ENCODE results near the gene CLCF1.
"Not testable (repeated sequence)": the region's sequence is repeated elsewhere in the genome, so short reads cannot be mapped to it uniquely, and the experiment has no call there.

Gene CLCF1

DNA sequence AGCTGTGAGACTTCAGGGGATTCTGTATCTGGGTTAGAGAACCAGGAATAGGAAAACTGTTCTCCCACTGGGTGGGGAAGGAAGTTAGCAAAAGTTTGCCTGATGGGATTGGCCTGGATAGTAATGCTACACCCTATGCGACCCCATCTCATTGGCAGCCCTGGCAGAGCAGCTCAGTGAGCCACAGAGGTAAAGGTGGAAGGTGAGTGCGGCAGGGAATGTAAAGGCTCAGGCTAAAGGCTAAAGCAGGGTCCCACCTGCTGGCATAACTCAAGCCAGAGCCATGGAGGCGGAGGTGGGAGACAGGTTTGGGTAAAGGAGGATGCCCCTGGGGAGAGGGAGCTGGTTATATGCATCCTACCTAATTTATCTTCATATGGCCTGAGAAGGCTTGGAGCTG, 51.3 kb downstream of the CLCF1 start:
- no peak for DNase-seq (ENCODE audit: low read depth)

DNA sequence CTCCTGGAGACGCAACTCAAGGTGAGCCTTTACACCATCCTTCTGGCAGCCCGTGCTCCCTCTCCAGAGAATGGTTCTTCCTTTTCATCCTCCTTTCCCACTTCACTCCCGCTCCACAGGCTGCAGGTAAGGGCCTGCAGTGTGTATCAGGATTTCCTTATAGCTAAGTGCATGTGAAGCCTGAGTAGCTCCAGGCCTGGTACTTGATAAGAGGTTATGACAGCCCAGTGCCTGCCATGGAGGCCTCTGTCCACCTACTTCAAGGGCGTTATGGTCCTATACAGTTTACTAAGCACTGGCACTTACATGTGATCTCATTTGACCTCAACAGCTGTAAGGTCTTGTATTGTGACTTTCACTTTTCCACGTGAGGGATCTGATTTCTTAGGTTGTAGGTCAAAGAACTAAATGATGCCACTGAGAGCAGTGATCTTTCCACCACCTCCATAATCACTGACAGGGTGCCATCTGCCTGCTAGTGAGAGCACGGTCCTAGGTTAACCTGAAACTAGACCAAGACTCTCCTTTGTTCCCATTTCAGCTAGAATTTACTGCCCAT, 52.0 kb downstream of the CLCF1 start:
- DNase-seq (ENCODE audit: low read depth): no peak

DNA sequence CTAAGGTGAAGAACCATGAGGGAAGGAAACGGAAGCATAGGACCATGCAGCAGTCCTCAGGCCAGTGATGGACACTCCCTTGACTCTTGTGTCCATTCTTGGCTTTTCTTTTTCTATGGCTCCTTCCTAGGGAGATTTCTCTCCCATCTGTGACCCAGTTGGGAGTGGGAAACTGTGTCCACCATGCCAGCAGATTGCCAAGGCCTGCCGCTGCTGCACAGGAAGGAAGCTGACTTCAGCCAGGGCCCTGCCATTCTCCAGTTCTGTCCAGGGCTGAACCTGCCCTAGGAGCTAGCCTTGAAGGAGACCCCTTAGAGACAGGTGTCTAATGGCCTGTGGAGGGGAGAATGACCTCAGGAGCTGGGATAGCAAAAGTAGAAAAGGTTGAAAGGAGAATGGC, 52.7 kb downstream of the CLCF1 start:
- DNase-seq (ENCODE audit: low read depth): no peak

DNA sequence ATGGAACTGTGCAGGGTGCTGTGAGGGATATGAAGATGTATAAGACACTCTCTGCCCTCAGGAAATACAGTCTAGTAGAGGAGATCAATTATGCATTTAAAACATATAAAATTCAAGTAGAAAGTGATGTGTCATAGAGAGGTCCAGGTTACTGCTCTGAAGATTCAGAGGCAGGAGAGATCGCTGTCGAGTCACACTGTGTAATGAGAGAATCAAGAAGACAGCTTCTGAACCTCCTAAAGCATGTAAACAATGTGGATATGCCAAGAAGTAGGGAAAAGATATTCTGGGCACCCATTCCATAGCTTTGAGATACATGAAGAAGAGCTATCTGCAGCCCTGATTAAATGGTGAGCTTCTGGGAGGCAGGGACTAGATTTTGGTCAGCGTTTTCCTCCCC, 53.4 kb downstream of the CLCF1 start:
- no peak for DNase-seq (ENCODE audit: low read depth)

DNA sequence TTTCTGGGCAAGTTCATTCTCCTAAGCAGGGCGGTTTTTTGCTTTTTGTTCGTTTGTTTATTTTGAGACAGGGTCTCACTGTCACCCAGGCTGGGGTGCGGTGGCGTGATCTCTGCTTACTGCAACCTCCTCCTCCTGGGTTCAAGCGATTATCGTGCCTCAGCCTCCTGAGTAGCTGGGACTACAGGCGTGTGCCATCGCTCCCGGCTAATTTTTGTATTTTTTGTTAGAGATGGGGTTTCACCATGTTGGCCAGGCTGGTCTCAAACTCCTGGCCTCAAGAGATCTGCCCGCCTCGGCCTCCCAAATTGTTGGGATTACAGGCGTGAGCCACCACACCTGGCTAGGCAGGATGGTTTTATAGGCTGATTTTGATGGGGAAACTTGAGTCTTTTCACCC, 54.5 kb downstream of the CLCF1 start:
- not testable (repeated sequence) for DNase-seq (ENCODE audit: low read depth)

DNA sequence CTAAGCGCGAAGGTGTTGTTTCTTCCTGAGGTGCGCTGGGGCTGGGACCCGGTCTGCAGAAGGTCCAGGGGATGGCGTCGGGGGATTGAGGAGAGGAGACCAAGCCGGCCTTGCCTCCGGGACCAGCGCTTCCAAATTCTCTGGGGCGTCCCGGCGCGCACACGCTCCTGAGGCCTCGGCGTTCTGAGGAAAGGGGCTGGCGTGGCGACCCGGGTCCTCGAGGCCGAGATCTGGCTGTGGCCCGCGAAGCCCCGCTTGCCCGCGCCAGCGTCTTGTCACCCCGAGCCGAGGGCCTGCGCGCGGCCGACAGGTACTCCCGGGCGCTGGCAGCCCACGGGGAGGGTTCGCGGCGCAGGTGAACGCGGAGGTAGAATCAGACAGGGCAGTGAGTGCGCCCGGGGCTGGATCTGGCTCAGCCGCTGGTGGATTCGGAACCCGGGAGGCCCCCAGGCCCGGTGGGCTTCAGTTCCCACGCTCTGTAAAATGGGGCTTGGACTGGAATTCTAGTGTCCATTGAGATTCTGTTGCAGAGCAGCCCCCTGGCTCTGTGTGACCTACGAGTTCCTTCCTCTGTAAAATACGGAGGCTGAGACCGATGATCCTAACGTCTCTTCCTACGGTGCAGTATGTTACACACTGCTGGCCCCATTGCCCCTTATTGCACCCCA, 55.4 kb downstream of the CLCF1 start:
- no peak for DNase-seq (ENCODE audit: low read depth)

DNA sequence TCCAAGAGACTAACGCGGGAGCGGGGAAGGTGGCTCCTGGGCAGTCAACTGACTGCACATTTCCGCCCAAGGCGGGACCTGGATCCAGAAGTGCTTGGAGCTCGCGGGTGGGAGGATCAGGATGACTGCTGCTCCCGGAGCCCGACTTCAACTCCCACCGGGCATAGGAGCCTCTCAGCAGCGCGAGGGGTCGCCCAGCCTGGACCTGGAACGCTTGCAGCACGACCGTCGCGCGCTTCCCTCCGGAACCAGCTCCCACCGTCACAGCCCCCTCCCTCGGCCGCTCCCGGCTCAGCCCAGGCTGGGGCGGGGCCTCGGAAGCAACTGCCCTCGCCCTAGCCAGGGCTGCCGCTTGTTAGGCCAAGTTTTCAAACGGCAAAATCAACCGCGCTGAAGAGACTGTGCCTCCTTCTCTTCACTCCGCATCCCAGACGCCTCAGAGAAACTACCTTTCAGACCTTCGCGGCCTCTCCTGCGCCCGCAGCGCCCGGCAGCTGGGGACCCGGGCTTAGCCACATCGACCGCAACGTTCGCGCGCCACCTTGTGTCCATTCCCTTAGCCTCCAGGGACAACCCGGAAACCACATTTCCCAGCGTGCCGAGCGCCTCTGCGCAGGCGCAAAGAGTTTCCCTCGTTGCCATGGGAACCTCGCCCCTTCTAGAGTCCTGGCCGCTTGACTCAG, 56.1 kb downstream of the CLCF1 start:
- DNase-seq (ENCODE audit: low read depth): peak; percentile 97

DNA sequence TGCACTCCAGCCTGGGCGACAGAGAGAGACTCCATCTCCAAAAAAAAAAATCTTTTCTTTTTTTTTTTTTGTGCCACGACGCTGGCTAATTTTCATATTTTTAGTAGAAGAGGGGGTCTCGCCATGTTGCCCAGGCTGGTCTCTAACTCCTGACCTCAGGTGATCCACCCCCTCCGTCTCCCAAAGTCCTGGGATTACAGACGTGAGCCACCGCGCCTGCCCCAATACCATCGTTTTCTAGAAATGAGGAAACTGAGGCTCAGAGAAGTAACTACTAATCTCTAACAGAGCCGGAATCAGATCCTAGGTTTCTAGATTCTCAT, 56.6 kb downstream of the CLCF1 start:
- DNase-seq (ENCODE audit: low read depth): no peak

DNA sequence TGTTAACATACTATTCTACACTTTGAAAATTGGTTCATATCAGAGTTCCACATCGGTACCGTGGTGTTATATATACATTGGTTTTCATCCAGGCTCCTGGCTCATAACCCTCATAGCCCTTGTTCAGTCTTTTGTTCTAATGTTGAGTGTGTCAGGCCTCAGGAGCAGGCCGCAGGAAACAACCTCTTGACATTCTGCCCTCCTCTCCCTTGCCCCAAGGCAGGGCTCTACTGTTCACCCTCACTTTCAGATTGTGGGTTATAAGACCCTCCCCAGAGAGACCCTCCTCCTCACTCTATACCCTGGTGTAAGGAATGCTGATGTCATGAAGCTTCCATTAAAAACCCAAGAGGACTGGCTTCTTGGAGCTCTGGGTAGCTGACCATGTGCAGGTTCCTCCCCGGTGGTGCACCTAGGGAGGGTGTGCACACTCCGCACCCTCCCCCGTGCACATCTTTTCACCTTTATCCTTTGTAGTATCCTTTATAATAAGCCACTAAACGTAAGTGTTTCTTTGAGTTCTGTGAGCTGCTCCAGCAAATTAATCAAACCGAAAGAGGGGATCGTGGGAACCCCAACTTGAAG, 58.0 kb downstream of the CLCF1 start:
- no peak for DNase-seq (ENCODE audit: low read depth)

DNA sequence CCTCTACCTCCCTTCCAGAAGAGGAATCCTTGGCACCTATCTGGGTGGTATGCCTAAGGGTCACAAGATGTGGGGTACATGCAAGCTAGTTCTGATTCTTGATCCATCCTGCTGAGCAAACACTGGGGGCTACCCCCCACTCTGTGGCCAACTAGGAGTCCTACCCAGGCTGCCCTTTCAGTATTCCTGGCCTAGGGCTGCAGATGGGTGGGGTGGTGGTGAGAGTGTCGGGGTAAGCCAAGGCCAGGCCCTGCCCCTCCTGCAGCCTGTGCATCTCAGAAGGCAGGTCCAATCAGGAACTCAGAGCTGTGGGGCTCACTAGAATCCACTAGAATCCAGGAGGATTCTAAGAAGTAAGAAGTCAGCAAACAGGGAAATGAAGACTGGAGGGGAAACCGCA, 59.2 kb downstream of the CLCF1 start:
- no peak for DNase-seq (ENCODE audit: low read depth)

All from T follicular helper cell (primary cell).